NCI-H524 (cell line): Measurements from ENCODE around the gene ZNF521.

Source experiments
- DNase-seq, 2 experiments: peaks; one replicate each; lab custom pipeline; 2025; lab: John Stamatoyannopoulos, UW

The ZNF521 gene

DNA sequence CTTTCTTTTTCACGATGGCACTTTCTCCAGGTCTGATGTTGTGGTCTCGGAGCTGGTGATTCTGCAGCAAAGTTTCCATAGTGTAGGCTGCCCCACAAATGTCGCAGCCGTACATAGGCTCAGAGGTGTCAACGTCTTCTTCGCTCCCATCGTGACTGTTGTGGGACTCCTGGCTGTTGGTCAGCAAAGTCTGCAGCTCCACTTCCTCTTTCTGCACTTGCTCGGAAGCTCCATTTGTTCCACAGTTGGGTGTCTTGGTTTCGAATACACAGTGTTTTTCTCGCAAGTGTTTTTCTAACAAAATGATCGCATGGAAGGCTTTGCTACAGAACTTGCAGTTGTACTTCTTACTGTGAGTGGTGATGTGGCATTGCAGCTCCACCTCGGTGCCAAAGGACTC lies 126.8 kb downstream of the ZNF521 start:
- no peak for DNase-seq

DNA sequence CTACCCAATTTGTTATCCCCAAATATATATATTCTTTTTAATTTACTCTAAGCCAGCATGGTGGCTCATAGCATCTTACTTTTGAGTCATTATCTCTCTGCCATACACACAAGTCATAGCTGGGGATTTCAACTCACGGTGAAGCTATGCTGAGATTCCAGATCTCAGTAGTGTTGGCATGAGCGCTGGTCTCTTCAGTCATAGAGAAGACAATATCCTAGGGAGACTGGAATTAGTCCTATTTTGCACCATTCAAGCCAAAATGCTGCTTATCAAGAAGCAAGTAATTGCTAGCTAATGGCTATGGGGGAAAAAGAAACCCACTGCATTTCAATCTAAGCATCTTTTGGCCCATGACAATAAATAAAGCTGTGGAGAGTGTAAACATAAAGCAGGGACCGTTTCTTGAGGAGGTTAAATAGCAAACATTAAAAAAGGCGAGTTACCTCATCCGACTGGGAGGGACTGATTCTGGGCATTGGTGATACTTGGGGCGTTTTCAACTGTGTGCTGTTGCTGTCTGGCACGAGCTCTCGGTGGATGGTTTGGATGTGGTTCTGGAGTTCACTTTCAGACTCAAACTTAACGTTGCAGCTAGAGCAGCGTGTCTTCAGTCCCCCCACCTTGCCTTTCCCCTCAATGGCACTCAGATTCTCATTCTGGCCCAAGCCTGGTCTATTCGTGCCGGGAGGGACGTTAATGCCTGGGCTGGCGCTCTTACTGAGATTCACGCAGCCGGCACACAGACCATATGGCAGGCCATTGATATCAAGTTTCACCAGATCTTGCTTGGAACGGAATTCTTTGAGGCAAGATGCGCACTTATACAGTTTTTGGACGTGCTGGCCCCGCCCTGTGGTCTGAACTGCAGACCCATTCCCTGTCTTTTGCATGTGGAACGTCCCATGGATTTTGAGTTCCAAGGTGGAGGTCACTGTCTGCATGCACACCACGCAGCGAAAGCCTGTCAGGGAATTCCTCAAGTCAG lies 127.8 kb downstream of the ZNF521 start:
- peak; percentile 85 to 94 for DNase-seq

DNA sequence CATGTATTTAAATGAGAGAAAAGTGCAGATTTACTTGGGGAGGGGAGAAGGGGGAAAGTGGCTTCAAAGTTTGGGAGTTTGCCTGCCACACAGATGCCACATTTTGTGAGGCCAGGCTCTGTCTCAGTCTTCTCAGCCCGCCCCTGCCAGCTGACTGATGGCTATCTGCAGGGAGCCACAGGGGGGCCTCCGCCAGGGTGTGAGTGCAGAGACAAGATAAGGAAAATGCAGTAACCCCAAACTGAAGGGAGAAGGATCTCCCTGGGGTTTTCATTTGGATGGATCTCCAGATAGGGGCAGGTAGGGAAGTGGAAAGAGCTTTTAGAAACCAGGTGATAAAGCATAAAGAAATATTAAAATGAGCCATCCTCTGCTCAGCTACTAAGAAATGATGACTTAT lies 128.8 kb downstream of the ZNF521 start:
- DNase-seq = peak; percentile 35 to 67

DNA sequence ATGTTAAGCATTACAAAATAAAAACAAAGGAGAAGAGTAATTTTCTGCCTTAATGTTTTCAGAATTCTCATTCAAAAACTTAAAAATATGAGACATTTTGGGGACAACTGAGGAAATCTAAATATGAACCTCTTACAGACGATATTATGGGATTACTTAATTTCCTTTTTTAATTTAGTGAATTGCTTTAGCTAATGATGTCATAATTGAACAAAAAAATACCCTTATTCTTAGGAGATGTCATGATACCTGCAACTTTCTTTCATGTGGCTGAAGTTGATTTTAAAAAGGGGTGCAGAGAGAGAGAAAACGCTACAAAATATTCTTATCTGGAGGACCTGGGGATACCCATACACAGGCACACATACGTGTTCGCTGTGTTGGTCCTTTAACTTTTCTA lies 129.3 kb downstream of the ZNF521 start:
- no peak for DNase-seq

DNA sequence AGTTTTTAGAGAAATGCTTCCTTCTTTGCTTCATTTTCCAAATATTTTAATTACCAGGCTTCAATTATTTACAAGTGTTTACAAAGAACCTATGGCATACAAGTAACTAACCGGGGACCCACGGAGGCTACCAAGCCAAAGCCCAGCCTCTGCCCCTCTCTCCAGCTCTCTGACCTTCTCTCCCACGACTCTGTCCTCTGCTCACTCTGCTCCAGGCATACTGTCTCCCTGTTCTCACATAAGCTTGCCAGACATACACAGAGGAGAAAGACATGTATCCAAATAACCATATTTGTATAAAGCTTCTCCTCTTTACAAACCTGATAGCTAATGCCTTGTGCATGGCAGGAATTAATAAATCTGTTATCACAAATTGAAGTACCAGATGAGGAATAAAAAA lies 141.3 kb downstream of the ZNF521 start:
- DNase-seq = no peak

DNA sequence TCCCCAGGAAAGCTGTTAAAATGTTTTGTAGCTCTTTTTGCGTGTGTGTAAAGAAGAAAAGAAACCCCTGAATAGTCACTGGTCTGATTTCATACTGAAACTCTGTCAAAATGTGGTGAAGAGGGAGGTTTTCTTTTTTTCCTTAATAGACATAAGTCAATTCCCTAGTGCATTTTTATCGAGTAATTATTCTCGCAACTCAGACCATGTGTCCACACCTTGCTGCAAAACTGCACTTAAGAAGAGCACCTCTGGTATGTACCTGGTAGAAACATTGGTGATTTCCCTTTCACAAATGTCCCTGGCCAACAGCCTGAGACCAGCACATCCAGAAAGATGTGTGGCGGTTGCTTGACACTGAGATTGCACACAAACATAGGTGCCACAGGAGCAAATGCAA lies 159.9 kb downstream of the ZNF521 start:
- no peak for DNase-seq

DNA sequence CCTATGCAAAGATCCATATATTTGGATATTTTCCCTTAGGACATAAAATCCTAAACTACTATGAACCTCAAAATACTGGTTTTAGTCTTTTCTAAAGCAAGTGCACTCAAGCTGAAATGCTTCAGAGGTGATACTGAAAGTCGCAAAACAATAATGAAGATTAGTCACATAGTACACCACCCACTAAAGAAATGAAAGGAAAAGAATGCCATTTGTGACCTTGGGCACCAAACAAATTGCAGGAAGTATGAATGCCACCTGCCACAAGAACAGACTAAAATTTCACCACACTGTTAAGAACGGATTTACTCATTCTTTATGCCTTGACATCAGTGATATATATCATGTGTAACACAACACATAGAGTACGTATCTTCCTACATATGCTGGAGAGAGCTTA lies 161.5 kb downstream of the ZNF521 start:
- peak in 1 of 2 experiments; percentile 22 for DNase-seq

DNA sequence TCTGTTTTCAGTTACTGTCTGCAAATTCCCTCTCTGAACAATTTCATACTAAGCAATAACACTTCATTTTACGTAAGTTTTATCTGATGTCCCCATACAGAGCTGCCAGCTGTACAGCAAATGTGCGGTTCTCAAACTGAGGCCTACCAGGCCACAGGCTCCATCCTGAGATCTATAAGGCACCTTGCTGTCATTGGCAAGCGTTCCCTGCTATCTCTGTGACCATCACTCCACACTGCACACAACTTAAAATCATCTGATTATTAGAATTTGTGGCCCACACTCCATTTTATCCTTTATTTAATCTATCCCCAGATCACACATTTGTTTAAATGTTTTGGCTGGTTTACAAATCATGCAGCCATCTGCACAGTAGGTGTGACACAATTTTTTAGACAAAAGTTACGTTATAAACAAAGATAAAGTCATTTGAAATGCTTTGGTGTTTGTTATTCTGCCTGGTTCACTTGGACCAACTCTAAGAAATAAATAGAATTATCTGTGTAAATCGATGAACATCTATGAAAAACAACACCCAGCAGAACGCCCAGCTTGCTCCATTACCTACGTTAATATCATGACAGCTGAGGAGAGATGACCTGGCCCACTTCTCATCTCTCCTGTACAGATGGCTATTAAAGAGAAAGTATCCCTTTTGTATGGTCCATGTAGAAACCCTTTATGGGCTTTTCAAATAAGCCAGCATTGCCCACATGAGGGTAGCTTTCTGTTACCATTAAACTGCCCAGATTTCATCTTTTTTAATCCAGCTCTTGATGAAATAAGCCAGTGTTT lies 162.4 kb downstream of the ZNF521 start:
- DNase-seq = peak; percentile 23 to 87

DNA sequence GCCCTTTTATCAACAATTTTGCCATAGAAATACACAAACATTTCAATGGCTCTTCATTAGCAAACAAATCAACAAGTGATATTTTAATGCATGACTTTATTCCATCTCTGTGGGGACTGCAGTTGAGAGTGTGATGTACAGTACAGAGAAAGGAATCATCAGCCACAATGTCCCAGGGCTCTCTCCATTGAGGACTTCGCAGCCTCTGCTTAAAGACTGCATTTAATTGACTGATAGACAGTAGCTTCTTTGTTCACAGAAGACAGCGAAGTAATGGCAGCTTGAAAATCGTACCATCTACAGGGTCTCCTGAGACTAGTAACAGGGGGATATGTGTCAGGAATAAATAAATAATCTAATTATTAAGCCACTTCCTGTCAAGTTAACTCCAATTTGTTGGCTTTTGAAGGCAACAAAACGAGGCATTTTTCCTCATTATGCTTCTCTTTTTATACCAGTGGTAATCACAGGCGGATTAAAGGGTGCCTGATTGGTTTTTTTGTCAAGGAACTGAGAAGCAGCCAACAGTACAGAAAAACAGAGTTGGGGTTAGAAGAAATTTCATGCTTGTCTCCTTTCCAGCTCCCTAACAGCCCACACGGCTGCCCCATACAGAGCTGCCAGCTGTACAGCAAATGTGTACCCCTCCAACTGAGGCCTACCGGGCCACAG lies 164.3 kb downstream of the ZNF521 start:
- no peak for DNase-seq

DNA sequence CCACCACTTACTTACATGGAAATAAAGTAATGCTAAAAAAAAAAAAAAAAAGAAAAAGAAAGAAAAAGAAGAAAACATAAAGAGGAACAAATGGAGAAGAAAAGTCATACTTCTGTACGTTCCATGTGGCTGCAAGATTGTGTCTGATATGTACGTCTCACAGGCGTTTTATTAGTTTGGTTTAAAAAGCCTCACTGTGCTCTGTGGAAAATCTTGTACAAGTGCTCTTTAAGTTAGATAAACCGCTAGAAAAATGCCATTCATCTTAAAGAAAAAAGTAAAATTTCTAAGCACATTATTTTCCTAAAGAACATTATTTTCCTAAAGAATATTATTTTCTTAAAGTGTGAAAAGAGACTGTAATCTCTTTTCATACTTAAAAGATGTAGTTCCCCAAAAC lies 165.1 kb downstream of the ZNF521 start:
- DNase-seq = no peak

DNA sequence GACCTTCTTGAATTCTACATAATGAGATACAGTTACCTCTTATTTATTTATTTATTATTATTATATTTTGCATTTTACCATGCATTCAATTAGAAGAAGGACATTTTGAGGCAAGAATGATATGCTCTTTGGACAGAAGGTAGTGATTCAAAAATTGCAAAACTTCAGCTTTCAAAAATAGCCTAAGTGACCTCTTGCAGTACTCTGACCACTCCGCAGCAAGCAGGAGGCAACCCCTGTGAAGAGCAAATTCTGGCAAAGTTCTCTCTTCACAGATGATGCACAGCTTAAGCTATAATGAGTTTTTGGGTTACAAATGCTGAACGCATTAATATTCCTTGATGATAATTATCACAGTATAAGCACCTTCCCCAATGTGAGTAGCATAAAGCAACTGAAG lies 170.0 kb downstream of the ZNF521 start:
- no peak for DNase-seq

DNA sequence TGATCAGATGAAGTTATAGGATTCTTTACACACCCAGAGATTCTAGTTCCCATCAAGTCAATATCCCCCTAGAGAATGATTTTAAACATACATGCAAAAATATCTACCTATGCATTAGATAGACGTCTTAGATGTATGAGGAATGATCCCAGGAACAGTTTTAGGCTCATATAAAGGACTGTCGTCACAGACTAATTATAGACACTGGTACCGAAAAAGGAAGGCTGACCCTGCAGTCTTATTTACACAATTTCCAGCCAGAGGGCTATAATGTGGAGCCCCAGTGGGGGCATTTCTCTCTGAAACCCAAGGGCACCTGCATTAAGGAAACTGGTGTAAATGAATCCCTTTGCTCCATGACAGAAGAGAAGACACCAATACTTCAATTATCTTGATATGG lies 170.4 kb downstream of the ZNF521 start:
- DNase-seq = no peak

DNA sequence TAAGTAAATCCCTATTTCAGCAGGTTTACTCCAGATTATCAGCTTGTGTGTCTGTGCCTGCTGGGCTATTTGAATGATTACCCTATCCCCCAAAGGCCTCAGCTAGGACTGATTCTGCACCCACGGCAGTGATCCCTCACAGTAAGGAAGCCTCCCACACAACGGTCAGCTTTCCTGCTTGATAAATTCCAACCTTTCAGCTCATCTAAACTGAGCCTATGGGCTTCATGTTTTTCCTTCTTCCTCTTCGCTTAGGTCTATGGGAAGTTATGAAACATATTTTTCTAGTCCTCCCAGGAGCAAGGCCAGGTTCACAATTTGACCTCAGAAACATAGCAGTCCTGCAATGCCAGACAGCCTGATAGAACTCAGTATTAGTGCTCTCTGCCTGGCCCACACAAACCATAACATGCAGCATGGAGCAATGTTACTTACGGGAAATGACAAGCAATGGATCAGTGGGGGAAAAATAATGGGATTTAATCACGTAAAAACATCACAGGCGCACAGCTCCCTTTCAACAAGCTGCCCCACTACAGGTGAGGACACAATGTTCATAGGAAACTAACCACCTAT lies 170.9 kb downstream of the ZNF521 start:
- no peak for DNase-seq

DNA sequence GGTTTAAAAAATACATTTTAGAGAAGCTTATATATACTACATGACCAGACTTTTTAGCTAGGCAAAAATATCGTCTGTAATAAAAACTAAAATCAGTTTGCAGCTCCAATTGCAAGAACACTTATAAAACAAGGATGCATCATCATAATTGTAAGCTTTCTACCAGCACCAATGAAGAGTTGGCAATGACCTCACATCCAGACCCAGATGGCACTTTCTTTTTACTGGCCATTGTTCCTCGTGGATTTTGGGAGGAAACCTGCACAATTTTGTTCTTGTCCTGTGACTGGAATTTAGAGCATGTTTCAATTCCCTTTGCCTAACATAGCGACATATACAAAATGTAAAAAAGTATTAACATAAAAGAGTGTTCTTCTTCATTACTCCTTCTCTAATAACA lies 174.3 kb downstream of the ZNF521 start:
- DNase-seq = no peak

DNA sequence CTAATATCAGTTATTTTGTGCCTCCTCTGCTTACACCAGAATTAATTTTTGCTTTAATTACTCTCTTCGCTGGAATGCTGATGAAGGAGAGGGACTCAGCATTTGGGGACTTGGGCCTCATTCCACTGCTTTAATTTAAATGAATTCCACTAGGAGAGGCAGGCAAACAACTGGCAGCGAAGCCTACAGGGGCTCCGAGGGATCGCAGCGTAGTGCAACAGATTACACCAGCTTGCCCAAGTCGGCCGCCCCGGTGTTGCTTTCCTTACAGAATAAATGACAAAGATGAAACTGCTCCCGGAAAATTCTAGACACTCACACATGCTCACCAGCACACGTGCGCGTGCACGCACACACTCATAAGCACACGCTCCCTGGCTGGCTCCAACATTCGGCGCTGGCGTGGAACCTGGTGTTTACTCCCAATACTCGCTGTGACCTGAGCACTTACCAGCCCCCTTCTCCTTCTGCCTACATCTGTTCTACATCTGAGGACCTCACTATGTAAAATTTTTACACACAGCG lies 175.4 kb downstream of the ZNF521 start:
- no peak for DNase-seq

DNA sequence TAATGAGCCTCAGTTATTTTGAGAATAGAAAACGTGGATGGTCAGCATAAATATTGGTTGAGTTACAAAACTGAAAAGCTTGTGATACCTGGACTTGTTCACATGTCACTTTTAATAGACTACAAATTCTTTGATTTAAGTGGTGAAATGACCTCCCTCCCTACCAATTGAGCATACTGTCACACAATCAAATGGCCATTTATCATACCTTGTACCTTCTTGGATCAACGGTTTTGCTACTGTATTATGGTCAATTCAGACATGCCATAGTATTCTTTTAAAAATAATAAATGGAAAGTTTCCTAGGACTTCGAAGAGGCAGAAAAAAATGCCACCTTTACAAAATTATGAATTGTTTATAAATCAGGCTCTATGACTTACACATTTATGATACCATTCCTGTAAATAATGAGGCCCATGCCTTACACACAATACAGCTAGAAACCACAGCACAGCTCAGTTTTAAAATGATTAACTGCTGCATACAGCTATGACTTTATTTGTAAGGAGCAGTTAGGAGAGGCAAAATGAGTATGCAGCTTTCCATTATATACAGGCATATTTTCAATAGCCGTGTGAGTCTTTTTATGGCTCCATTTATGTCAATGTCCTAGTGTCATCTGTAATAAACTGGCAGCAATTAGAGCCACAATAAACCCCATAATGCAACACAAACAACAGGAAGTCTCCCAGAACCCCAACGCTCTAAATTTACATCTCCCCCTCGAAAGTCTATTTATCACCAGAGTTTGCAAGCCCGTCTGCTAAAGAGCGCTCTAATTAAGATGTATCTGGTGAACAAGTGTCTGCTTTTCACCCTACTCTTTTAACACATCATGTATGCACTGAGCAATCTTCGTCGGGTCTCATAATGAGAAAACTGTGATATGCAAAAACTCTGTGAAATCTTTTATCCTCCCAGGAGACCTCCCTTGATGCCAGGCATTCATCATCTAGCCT lies 176.1 kb downstream of the ZNF521 start:
- DNase-seq = no peak

DNA sequence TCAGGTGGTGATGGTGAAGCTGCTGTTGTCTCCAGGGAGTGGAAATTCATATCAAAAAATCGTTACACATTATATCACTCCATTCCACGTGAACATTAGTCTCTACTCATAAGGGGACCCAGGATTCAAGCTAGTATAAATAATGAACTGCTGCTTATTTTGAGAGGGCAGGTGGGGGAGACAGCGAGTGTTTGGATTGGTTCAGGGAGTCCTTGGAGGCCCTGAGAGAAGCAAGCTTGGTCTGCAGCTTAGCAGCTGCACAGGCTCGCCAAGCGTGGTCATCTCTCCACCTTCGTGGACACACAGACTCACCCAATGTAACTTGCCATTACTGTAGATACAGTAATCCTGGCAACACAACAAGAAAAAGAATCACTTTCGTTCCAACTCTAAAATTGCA lies 177.6 kb downstream of the ZNF521 start:
- no peak for DNase-seq

DNA sequence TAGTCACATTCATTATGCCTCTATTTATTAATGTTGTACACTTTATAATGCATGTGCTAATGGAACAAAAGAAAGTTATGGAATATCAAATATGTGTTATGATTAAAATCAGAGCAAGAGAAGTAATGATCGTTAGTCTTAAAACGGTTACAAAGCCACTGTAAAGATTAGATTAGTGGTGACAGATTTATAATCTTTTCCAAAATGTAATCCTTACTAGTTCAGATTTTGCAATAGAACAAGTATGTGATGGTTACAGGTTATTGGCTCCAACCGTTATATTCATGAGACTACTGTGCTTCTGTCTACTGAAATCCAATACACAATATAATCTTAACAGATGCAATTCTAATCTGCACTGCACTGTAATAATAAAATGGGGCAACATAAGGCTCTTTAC lies 180.6 kb downstream of the ZNF521 start:
- DNase-seq = peak; percentile 24 to 90

DNA sequence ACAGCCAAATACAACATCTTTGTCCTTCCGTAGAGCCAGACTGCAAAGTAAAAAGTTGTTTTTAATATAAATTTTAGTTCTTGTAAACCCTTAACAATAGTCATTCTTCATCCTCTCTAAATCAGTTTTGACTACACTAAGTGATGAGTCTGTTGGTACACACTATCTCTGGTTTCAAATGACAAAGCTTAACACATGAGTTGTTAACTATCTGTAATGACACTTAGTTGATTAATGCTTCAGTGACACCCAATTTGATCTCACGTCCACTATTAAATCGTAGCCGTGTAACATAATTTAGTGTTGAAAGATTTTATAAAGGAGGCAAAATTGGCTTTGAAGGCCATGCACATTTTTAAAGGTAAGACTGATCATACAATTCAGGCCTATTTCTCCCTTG lies 181.6 kb downstream of the ZNF521 start:
- peak in 1 of 2 experiments; percentile 30 for DNase-seq

DNA sequence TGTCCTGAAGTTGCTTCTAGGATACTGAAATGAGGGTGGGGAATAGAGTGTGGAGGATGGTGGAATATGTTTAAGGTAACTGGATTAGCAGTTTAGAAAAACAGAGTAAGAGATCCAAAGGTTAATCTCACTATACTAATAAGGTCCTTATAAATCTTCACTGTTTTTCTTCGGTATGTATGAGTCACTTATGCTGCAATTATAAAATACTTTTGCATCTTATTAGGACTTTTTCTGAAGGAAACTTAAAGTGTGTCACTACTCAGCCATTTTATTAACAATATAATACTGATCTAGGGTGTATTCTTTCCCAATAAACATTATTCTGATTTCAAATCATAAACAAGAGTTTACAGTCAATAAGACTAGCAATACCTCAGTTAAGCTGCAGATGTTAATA lies 182.3 kb downstream of the ZNF521 start:
- no peak for DNase-seq
